T-cell (primary cell): ENCODE measurements around the gene NOS1. TPM values are rescaled to one million over a fixed set of nuclear protein-coding genes. Genes with fewer than 3 reads are reported as not detected.
"Not testable (repeated sequence)": the region's sequence is repeated elsewhere in the genome, so short reads cannot be mapped to it uniquely, and the experiment has no call there.

ENCODE experiments used
- ATAC-seq, 4 experiments: fragments of 200-7000 bp in 3 of 4; fragments of 150-1000 bp in 1 of 4; cut with Tn5 transposase; replicated peaks in 1 of 4; 1 replicate in 3 of 4; 2 replicates in 1 of 4; pipeline ENCODE4 v1.10.0; 2021; ENCODE audit warnings: moderate library complexity in 3 of 4, mild to moderate bottlenecking in 2 of 4, moderate number of reproducible peaks in 1 of 4
- CTCF ChIA-PET, 2 donors: fragments of 300-600 bp; sonication (Branson Sonifier 250); formaldehyde crosslinking; loops; one replicate each; lab custom pipeline; 2022; ENCODE audit warnings: antibody characterized with exemption in 2 of 2; lab: Charles Lee
- POLR2A ChIA-PET, 2 donors: fragments of 300-600 bp; sonication (Branson Sonifier 250); formaldehyde crosslinking; loops; one replicate each; lab custom pipeline; 2022; ENCODE audit warnings: antibody characterized with exemption in 2 of 2; lab: Charles Lee
- DNase-seq, 35 experiments: peaks; one replicate each; pipeline versions ENCODE4 v3.0.0 to v3.0.0-alpha.2; 2013 to 2023
- H3K27ac ChIP-seq: one replicate; pipeline ENCODE4 v1.5.1; 2013; ENCODE audit warnings: low read length
- H3K27me3 ChIP-seq, 2 experiments: replicated peaks in 1 of 2; 1 replicate in 1 of 2; 2 replicates in 1 of 2; pipeline versions ENCODE4 v1.6.1 to v1.7.0; 2013; ENCODE audit warnings: low read length in 1 of 2, mixed read lengths in 1 of 2; ENCODE audit not compliant: control insufficient read depth in 2 of 2, insufficient read depth in 2 of 2; ENCODE audit errors: extremely low read depth in 1 of 2
- H3K36me3 ChIP-seq, 2 donors: 1 replicate in 1 of 2; 2 replicates in 1 of 2; pipeline versions ENCODE4 v1.6.1 to v1.7.0; 2013; ENCODE audit warnings: low read length in 1 of 2; ENCODE audit not compliant: control insufficient read depth in 2 of 2, insufficient read depth in 1 of 2; ENCODE audit errors: extremely low read depth in 1 of 2
- H3K4me1 ChIP-seq, 2 experiments: 1 replicate in 1 of 2; 2 replicates in 1 of 2; pipeline versions ENCODE4 v1.6.1 to v1.7.0; 2013; ENCODE audit warnings: low read length in 2 of 2, mixed read lengths in 1 of 2; ENCODE audit not compliant: insufficient read depth in 2 of 2, control insufficient read depth in 1 of 2; ENCODE audit errors: extremely low read depth in 1 of 2
- H3K4me3 ChIP-seq, 2 donors: 1 replicate in 1 of 2; 2 replicates in 1 of 2; pipeline versions ENCODE4 v1.5.1 to v1.7.0; 2013; ENCODE audit warnings: mild to moderate bottlenecking in 2 of 2, low read length in 1 of 2, moderate library complexity in 1 of 2; ENCODE audit not compliant: control insufficient read depth in 1 of 2; ENCODE audit errors: extremely low read depth in 1 of 2
- H3K9me3 ChIP-seq: 2 replicates; pipeline ENCODE4 v1.7.0; 2013
- H3K27ac Mint-ChIP-seq, 2 donors: one replicate each; pipeline ENCODE4 v1.8.0; 2020 to 2021; ENCODE audit warnings: mild to moderate bottlenecking in 2 of 2, mixed read lengths in 2 of 2
- H3K27me3 Mint-ChIP-seq, 2 donors: one replicate each; pipeline ENCODE4 v1.8.0; 2021 to 2022; ENCODE audit warnings: mixed read lengths in 2 of 2
- H3K36me3 Mint-ChIP-seq: one replicate; pipeline ENCODE4 v1.8.0; 2021; ENCODE audit warnings: mixed read lengths
- H3K4me1 Mint-ChIP-seq, 3 donors: one replicate each; pipeline ENCODE4 v1.8.0; 2020 to 2022; ENCODE audit warnings: mixed read lengths in 3 of 3, mild to moderate bottlenecking in 1 of 3
- H3K4me3 Mint-ChIP-seq, 3 donors: one replicate each; pipeline ENCODE4 v1.8.0; 2020 to 2022; ENCODE audit warnings: mild to moderate bottlenecking in 3 of 3, mixed read lengths in 3 of 3, moderate library complexity in 3 of 3
- H3K9me3 Mint-ChIP-seq, 3 donors: one replicate each; pipeline ENCODE4 v1.8.0; 2020 to 2022; ENCODE audit warnings: mixed read lengths in 3 of 3
- WGBS: methylation state at CpG from one replicate; pipeline ENCODE4 v1.1.5; 2013; ENCODE audit warnings: missing lambda C conversion rate; ENCODE audit not compliant: insufficient coverage; 5-methylcytosine and 5-hydroxymethylcytosine counted together
- total RNA-seq, 35 experiments: library from RNA in 6 of 35; stranded (reverse) in 6 of 35; fragments of 120-200 nt in 1 of 35; gene quantifications; one replicate each; pipeline versions ENCODE4 v1.2.1 to v1.2.4 and lab custom pipeline; 2013 to 2026

NOS1 gene
- total RNA-seq, 5 donors from 2014 or later (not counting 1 experiment from before 2014, with no cell fraction given): 0.03 TPM; not detected in 4

GRCh38 chr12:117370000-117370399 lies 8.6 kb upstream of the NOS1 start:
- H3K27ac Mint-ChIP-seq, H3K27ac ChIP-seq, H3K4me1 ChIP-seq, H3K9me3 ChIP-seq, POLR2A ChIA-PET, H3K4me1 Mint-ChIP-seq, H3K36me3 Mint-ChIP-seq, H3K4me3 Mint-ChIP-seq, DNase-seq, H3K9me3 Mint-ChIP-seq, CTCF ChIA-PET, H3K4me3 ChIP-seq, H3K36me3 ChIP-seq, ATAC-seq: not testable (repeated sequence)
- peaks cover 12 to 18% of the 10 kb centered on the region in 2 donors for H3K27me3 Mint-ChIP-seq
- WGBS: 82% methylated on average over 9 of the region's 17 CpGs
- H3K27me3 ChIP-seq: peaks cover 0 to 16% of the 10 kb centered on the region in 2 experiments

GRCh38 chr12:117367006-117367638 lies 5.7 kb upstream of the NOS1 start:
- H3K4me1 Mint-ChIP-seq: no peaks in the 10 kb centered on the region
- H3K27ac Mint-ChIP-seq: no peak overlapping the region
- H3K4me3 Mint-ChIP-seq: no peak overlapping the region
- 14% methylated on average over 7 of the region's 12 CpGs for WGBS
- Histone ChIP-seq H3K4me3 (no peak overlapping the region), H3K27ac (no peak overlapping the region), H3K36me3 (no peaks in the 10 kb centered on the region), H3K27me3 (peaks cover 0 to 37% of the 10 kb centered on the region in 2 experiments), H3K4me1 (no peaks in the 10 kb centered on the region), H3K9me3 (no peaks in the 10 kb centered on the region)
- DNase-seq: peak in 14 of 35 experiments; percentile 1 to 55 (median 8)
- H3K9me3 Mint-ChIP-seq: peaks cover 0 to 7% (median 2%) of the 10 kb centered on the region in 3 donors
- no peaks in the 10 kb centered on the region for H3K36me3 Mint-ChIP-seq
- ChIA-PET POLR2A (no interaction called here), CTCF (interaction anchor here (0.7 to 1.2 kb wide), 3 partner anchors 222 to 470 kb away, joined by 3 to 4 read pairs (median 4); no protein-coding TSS in a partner anchor)
- peaks cover 35 to 41% of the 10 kb centered on the region in 2 donors for H3K27me3 Mint-ChIP-seq
- no peak for ATAC-seq

GRCh38 chr12:117365049-117365616 lies 3.7 kb upstream of the NOS1 start:
- no peaks in the 10 kb centered on the region for H3K36me3 ChIP-seq
- Mint-ChIP-seq H3K27me3 (peaks cover 35 to 49% of the 10 kb centered on the region in 2 donors), H3K4me3 (no peak overlapping the region), H3K27ac (no peak overlapping the region), H3K4me1 (no peaks in the 10 kb centered on the region), H3K9me3 (peaks cover 0 to 7% (median 0%) of the 10 kb centered on the region in 3 donors), H3K36me3 (no peaks in the 10 kb centered on the region)
- H3K4me3 ChIP-seq: no peak overlapping the region
- ATAC-seq (no peak), DNase-seq (no peak)
- no peak overlapping the region for H3K27ac ChIP-seq
- H3K27me3 ChIP-seq: peaks cover 2 to 52% of the 10 kb centered on the region in 2 experiments
- CTCF ChIA-PET: no interaction called here
- POLR2A ChIA-PET: no interaction called here
- H3K4me1 ChIP-seq: no peaks in the 10 kb centered on the region
- H3K9me3 ChIP-seq: no peaks in the 10 kb centered on the region
- 63% methylated on average over 6 of the region's 9 CpGs for whole genome bisulfite sequencing

GRCh38 chr12:117363953-117364486 lies 2.6 kb upstream of the NOS1 start:
- H3K36me3 Mint-ChIP-seq: no peaks in the 10 kb centered on the region

GRCh38 chr12:117363056-117363662 lies 1.7 kb upstream of the NOS1 start:
- Histone ChIP-seq H3K9me3 (no peaks in the 10 kb centered on the region), H3K27ac (no peak overlapping the region), H3K27me3 (peaks cover 7 to 68% of the 10 kb centered on the region in 2 experiments), H3K36me3 (no peaks in the 10 kb centered on the region), H3K4me3 (no peak overlapping the region), H3K4me1 (no peaks in the 10 kb centered on the region)
- POLR2A ChIA-PET: no interaction called here
- H3K9me3 Mint-ChIP-seq: peaks cover 0 to 7% (median 0%) of the 10 kb centered on the region in 3 donors
- DNase-seq: no peak
- no peaks in the 10 kb centered on the region for H3K4me1 Mint-ChIP-seq
- H3K4me3 Mint-ChIP-seq: no peak overlapping the region
- WGBS: 25% methylated on average over 2 of the region's 10 CpGs
- CTCF ChIA-PET: no interaction called here
- no peak overlapping the region for H3K27ac Mint-ChIP-seq
- no peak for ATAC-seq
- H3K27me3 Mint-ChIP-seq: peaks cover 46 to 67% of the 10 kb centered on the region in 2 donors
- no peaks in the 10 kb centered on the region for H3K36me3 Mint-ChIP-seq

More at GRCh38 chr12:117363953-117364486, 2.6 kb upstream of the NOS1 start:
- Histone ChIP-seq H3K9me3 (no peaks in the 10 kb centered on the region), H3K4me3 (no peak overlapping the region), H3K36me3 (no peaks in the 10 kb centered on the region), H3K27ac (no peak overlapping the region), H3K4me1 (no peaks in the 10 kb centered on the region), H3K27me3 (peaks cover 2 to 62% of the 10 kb centered on the region in 2 experiments)
- Mint-ChIP-seq H3K4me1 (no peaks in the 10 kb centered on the region), H3K9me3 (peaks cover 0 to 7% (median 0%) of the 10 kb centered on the region in 3 donors), H3K27me3 (peaks cover 41 to 59% of the 10 kb centered on the region in 2 donors), H3K4me3 (no peak overlapping the region), H3K27ac (no peak overlapping the region)
- ATAC-seq: no peak
- WGBS: no CpG with 5 or more reads among the region's 4 CpGs
- ChIA-PET CTCF (no interaction called here), POLR2A (no interaction called here)
- DNase-seq: no peak

- ATAC-seq: no peak
- Histone ChIP-seq H3K27ac (no peak overlapping the region), H3K9me3 (no peaks in the 10 kb centered on the region), H3K4me3 (no peak overlapping the region), H3K4me1 (no peaks in the 10 kb centered on the region), H3K27me3 (peaks cover 7 to 72% of the 10 kb centered on the region in 2 experiments), H3K36me3 (no peaks in the 10 kb centered on the region)
- Mint-ChIP-seq H3K27ac (no peak overlapping the region), H3K36me3 (no peaks in the 10 kb centered on the region), H3K27me3 (peaks cover 46 to 71% of the 10 kb centered on the region in 2 donors), H3K9me3 (peaks cover 0 to 7% (median 0%) of the 10 kb centered on the region in 3 donors), H3K4me1 (no peaks in the 10 kb centered on the region), H3K4me3 (no peak overlapping the region)
- DNase-seq: no peak
- ChIA-PET CTCF (no interaction called here), POLR2A (no interaction called here)
- WGBS: 29% methylated on average over 1 of the region's 12 CpGs
Observed at GRCh38 chr12:117362391-117362790, 965 bp upstream of the NOS1 start.
